Muscle of leg (tissue), 11 donors: ENCODE measurements around the gene STX1A. TPM values are rescaled to one million over a fixed set of nuclear protein-coding genes. Genes with fewer than 3 reads are reported as not detected.
"Not testable (repeated sequence)": the region's sequence is repeated elsewhere in the genome, so short reads cannot be mapped to it uniquely, and the experiment has no call there.

Source experiments
- DNase-seq: peaks from one replicate; pipeline ENCODE4 v3.0.0; 2013
- H3K27ac ChIP-seq: one replicate; pipeline ENCODE4 v1.5.1; 2013; ENCODE audit warnings: mild to moderate bottlenecking, low read length, control low read depth
- H3K27me3 ChIP-seq: one replicate; pipeline ENCODE4 v1.6.1; 2013; ENCODE audit warnings: low read length; ENCODE audit not compliant: control insufficient read depth, insufficient read depth
- H3K36me3 ChIP-seq: one replicate; pipeline ENCODE4 v1.6.1; 2013; ENCODE audit warnings: low read length; ENCODE audit not compliant: control insufficient read depth, insufficient read depth
- H3K4me1 ChIP-seq: one replicate; pipeline ENCODE4 v1.6.1; 2013; ENCODE audit warnings: low read length; ENCODE audit not compliant: control insufficient read depth, insufficient read depth
- H3K4me3 ChIP-seq: one replicate; pipeline ENCODE4 v1.5.1; 2013; ENCODE audit warnings: low read length, control low read depth
- H3K9me3 ChIP-seq: replicated peaks from 2 replicates; pipeline ENCODE4 v1.6.1; 2013; ENCODE audit warnings: low read depth, low read length; ENCODE audit not compliant: control insufficient read depth
- WGBS: methylation state at CpG from one replicate; pipeline ENCODE4 v1.1.5; 2013; ENCODE audit warnings: missing lambda C conversion rate; ENCODE audit not compliant: insufficient coverage; 5-methylcytosine and 5-hydroxymethylcytosine counted together
- polyA plus RNA-seq, 8 donors: library from polyadenylated mRNA; unstranded; fragments of 120-200 nt; gene quantifications; one replicate each; pipeline versions ENCODE4 v1.2.1 to v1.2.3, GENCODE V29; 2013; ENCODE audit warnings: inconsistent platforms in 1 of 8, low replicate concordance in 1 of 8; ENCODE audit not compliant: insufficient read length in 8 of 8, insufficient read depth in 1 of 8
- total RNA-seq: library from RNA; stranded (reverse); fragments of 120-200 nt; gene quantifications from one replicate; pipeline ENCODE4 v1.2.4, GENCODE V29; 2013

STX1A gene
- total and polyA plus RNA-seq, 9 donors: 6.5 to 17.9 (median 11.0) TPM

GRCh38 chr7:73655309-73655708, 64.2 kb downstream of the STX1A start:
- not testable (repeated sequence) for H3K9me3 ChIP-seq, DNase-seq, H3K4me1 ChIP-seq, H3K27ac ChIP-seq, H3K4me3 ChIP-seq, H3K27me3 ChIP-seq, H3K36me3 ChIP-seq
- 58% methylated on average over 3 of the region's 4 CpGs for WGBS

GRCh38 chr7:73652541-73652949, 66.9 kb downstream of the STX1A start:
- peaks cover 4% of the 10 kb centered on the region for H3K4me1 ChIP-seq
- no peak for DNase-seq
- H3K9me3 ChIP-seq: no peaks in the 10 kb centered on the region
- H3K4me3 ChIP-seq: no peak overlapping the region
- WGBS: 67% methylated on average over 4 of the region's 11 CpGs
- H3K27me3 ChIP-seq: peaks cover 34% of the 10 kb centered on the region
- no peak overlapping the region for H3K27ac ChIP-seq
- H3K36me3 ChIP-seq: no peaks in the 10 kb centered on the region

GRCh38 chr7:73650524-73650923, 68.9 kb downstream of the STX1A start:
- Histone ChIP-seq H3K4me3 (no peak overlapping the region), H3K27me3 (peaks cover 54% of the 10 kb centered on the region), H3K9me3 (no peaks in the 10 kb centered on the region), H3K27ac (no peak overlapping the region), H3K36me3 (no peaks in the 10 kb centered on the region), H3K4me1 (peaks cover 4% of the 10 kb centered on the region)
- no peak for DNase-seq
- WGBS: 33% methylated on average over 2 of the region's 5 CpGs

GRCh38 chr7:73649576-73649975, 69.9 kb downstream of the STX1A start:
- Histone ChIP-seq H3K9me3 (no peaks in the 10 kb centered on the region), H3K27ac (no peak overlapping the region), H3K36me3 (no peaks in the 10 kb centered on the region), H3K4me3 (no peak overlapping the region), H3K27me3 (peaks cover 63% of the 10 kb centered on the region), H3K4me1 (peaks cover 4% of the 10 kb centered on the region)
- no peak for DNase-seq
- WGBS: 0% methylated on average over 1 of the region's 9 CpGs

Other genes with a start within 250 kb of the STX1A start
- 41.9 TPM for gene BAZ1B, start 197.4 kb downstream of the STX1A start, total RNA-seq
- 10 to 100 TPM; 40.5 to 67.6 (median 54.5) TPM for gene BAZ1B, start 197.4 kb downstream of the STX1A start, polyA plus RNA-seq
- gene BCL7B, start 162.0 kb downstream of the STX1A start, total RNA-seq: 6.6 TPM
- 10 to 100 TPM; 30.5 to 37.0 (median 34.4) TPM for gene BCL7B, start 162.0 kb downstream of the STX1A start, polyA plus RNA-seq
- 37.5 TPM for gene TBL2, start 141.1 kb downstream of the STX1A start, total RNA-seq
- gene TBL2, start 141.1 kb downstream of the STX1A start, polyA plus RNA-seq: 10 to 100 TPM; 25.2 to 36.3 (median 27.6) TPM
- gene MLXIPL, start 95.1 kb downstream of the STX1A start, total RNA-seq: 0.13 TPM
- gene MLXIPL, start 95.1 kb downstream of the STX1A start, polyA plus RNA-seq: 1 to 10 TPM in 2 of 8 donors, under 1 TPM in 6; 0.12 to 3.1 (median 0.29) TPM
- 4.5 TPM for gene VPS37D, start 51.8 kb downstream of the STX1A start, total RNA-seq
- 1 to 10 TPM; 1.9 to 5.0 (median 3.2) TPM for gene VPS37D, start 51.8 kb downstream of the STX1A start, polyA plus RNA-seq
- gene DNAJC30, start 36.2 kb downstream of the STX1A start, total RNA-seq: 3.1 TPM
- gene DNAJC30, start 36.2 kb downstream of the STX1A start, polyA plus RNA-seq: 1 to 10 TPM; 5.9 to 8.0 (median 6.5) TPM
- 34.3 TPM for gene BUD23, start 36.1 kb downstream of the STX1A start, total RNA-seq
- 10 to 100 TPM; 71.0 to 87.1 (median 79.3) TPM for gene BUD23, start 36.1 kb downstream of the STX1A start, polyA plus RNA-seq
- gene ABHD11, start 19.1 kb upstream of the STX1A start, total RNA-seq: 12.9 TPM
- gene ABHD11, start 19.1 kb upstream of the STX1A start, polyA plus RNA-seq: 10 to 100 TPM in 7 of 8 donors, 1 to 10 TPM in 1; 9.6 to 17.1 (median 12.6) TPM
- 0.13 TPM for gene CLDN3, start 50.6 kb upstream of the STX1A start, total RNA-seq
- gene CLDN3, start 50.6 kb upstream of the STX1A start, polyA plus RNA-seq: 1 to 10 TPM in 2 of 8 donors, under 1 TPM in 5, not detected in 1; 0.11 to 7.9 (median 0.21) TPM
- gene CLDN4, start 111.3 kb upstream of the STX1A start, total RNA-seq: 0.27 TPM
- gene CLDN4, start 111.3 kb upstream of the STX1A start, polyA plus RNA-seq: 10 to 100 TPM in 1 of 8 donors, 1 to 10 TPM in 3, under 1 TPM in 4; 0.31 to 10.9 (median 0.94) TPM
- gene METTL27, start 122.8 kb upstream of the STX1A start, total RNA-seq: 1.7 TPM
- gene METTL27, start 122.8 kb upstream of the STX1A start, polyA plus RNA-seq: 1 to 10 TPM in 6 of 8 donors, under 1 TPM in 2; 0.56 to 3.2 (median 1.9) TPM
- not detected for gene TMEM270, start 141.5 kb upstream of the STX1A start, total RNA-seq
- not detected for gene TMEM270, start 141.5 kb upstream of the STX1A start, polyA plus RNA-seq